Thoracic aorta (tissue), 2 donors: Measurements from ENCODE around the gene DPAGT1. TPM values are rescaled to one million over a fixed set of nuclear protein-coding genes. Genes with fewer than 3 reads are reported as not detected.

ENCODE experiments used
- ATAC-seq: fragments of 150-250 bp; one replicate; pipeline ENCODE4 v1.8.0; 2017; ENCODE audit warnings: low read depth; ENCODE audit not compliant: insufficient number of reproducible peaks, low FRiP score
- DNase-seq: peaks from one replicate; pipeline ENCODE4 v3.0.0-alpha.2; 2020; ENCODE audit warnings: low spot score
- H3K27ac ChIP-seq, 2 donors: fragments of 200-600 bp; sonication (generic); 1 replicate in 1 of 2; 2 replicates in 1 of 2; pipeline ENCODE4 v1.5.1; 2016; ENCODE audit warnings: mild to moderate bottlenecking in 2 of 2, moderate library complexity in 2 of 2
- H3K27me3 ChIP-seq: fragments of 200-600 bp; sonication (generic); replicated peaks from 2 replicates; pipeline ENCODE4 v1.6.0; 2016; ENCODE audit warnings: mild to moderate bottlenecking; ENCODE audit not compliant: insufficient read depth
- H3K36me3 ChIP-seq: fragments of 200-600 bp; sonication (generic); one replicate; pipeline ENCODE4 v1.5.1; 2016
- H3K4me1 ChIP-seq, 2 donors: fragments of 200-600 bp; sonication (generic); 1 replicate in 1 of 2; 2 replicates in 1 of 2; pipeline versions ENCODE4 v1.5.1 to v1.6.0; 2016; ENCODE audit warnings: low read depth in 2 of 2, mild to moderate bottlenecking in 1 of 2; ENCODE audit not compliant: control insufficient read depth in 1 of 2
- H3K4me3 ChIP-seq: fragments of 200-600 bp; sonication (generic); 2 replicates; pipeline ENCODE4 v1.5.1; 2016; ENCODE audit warnings: mild to moderate bottlenecking
- H3K9me3 ChIP-seq: fragments of 200-600 bp; sonication (generic); 2 replicates; pipeline ENCODE4 v1.5.1; 2016
- total RNA-seq, 2 donors: library from RNA; depleted of rRNA; stranded (reverse); fragments of >200 nt; gene quantifications; one replicate each; pipeline versions ENCODE4 v1.1.0 to v1.2.3, GENCODE V29; 2016
- TF ChIP-seq, protein P1 (sequence below): fragments of 200-600 bp; sonication (generic); IDR thresholded peaks from one replicate; pipeline ENCODE4 v1.5.1; 2019; ENCODE audit warnings: antibody characterized with exemption

Gene DPAGT1
- total RNA-seq, 2 donors from 2014 or later: 21.4 to 44.3 TPM

DNA sequence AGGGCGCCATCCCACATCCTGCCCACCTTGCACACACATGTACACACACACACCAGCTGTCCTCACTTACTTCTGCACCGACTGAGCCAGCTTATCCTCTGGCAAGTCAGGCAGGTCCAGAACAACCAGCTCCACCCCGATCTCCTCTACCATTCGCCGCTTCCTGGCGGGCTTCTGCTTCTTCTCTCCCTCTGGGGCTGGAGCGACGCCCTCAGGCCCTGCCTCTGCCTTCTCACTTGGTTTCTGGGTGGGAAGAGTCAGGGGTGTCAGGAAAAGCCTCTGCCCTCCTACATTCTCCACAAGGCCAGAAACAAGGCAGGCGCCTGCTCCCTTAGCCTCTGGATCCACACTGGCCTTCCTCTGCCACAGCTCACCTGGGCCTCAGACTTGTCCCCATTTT is 53.0 kb downstream of the DPAGT1 start:
- no peak for ATAC-seq
- H3K9me3 ChIP-seq: no peaks in the 10 kb centered on the region
- H3K27ac ChIP-seq: no peak overlapping the region
- H3K36me3 ChIP-seq: peaks cover 70% of the 10 kb centered on the region
- H3K4me3 ChIP-seq: no peak overlapping the region
- TF ChIP-seq, protein P1, sequence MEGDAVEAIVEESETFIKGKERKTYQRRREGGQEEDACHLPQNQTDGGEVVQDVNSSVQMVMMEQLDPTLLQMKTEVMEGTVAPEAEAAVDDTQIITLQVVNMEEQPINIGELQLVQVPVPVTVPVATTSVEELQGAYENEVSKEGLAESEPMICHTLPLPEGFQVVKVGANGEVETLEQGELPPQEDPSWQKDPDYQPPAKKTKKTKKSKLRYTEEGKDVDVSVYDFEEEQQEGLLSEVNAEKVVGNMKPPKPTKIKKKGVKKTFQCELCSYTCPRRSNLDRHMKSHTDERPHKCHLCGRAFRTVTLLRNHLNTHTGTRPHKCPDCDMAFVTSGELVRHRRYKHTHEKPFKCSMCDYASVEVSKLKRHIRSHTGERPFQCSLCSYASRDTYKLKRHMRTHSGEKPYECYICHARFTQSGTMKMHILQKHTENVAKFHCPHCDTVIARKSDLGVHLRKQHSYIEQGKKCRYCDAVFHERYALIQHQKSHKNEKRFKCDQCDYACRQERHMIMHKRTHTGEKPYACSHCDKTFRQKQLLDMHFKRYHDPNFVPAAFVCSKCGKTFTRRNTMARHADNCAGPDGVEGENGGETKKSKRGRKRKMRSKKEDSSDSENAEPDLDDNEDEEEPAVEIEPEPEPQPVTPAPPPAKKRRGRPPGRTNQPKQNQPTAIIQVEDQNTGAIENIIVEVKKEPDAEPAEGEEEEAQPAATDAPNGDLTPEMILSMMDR: no peak
- no peak for DNase-seq
- no peaks in the 10 kb centered on the region for H3K27me3 ChIP-seq
- no peaks in the 10 kb centered on the region for H3K4me1 ChIP-seq

DNA sequence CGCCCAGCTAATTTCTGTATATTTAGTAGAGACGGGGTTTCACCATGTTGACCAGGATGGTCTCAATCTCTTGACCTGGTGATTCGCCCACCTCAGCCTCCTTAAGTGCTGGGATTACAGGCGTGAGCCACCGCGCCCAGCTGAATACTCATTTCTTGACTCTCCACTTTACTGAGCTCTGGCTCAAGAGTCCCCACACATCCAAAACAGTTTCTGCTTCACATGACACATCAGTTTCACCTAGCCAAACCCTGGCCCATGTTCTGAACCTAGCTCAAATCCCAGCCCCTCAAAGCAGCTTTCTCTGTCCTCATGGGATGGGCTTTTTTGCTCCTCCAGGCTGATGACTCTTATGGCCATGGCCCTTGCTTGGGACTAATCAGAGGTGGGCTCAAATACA is 54.4 kb downstream of the DPAGT1 start:
- TF ChIP-seq, protein P1: no peak
- ATAC-seq: no peak
- Histone ChIP-seq H3K27ac (no peak overlapping the region), H3K27me3 (no peaks in the 10 kb centered on the region), H3K4me3 (no peak overlapping the region), H3K36me3 (peaks cover 57% of the 10 kb centered on the region), H3K4me1 (no peaks in the 10 kb centered on the region), H3K9me3 (no peaks in the 10 kb centered on the region)
- no peak for DNase-seq

Other genes with a start within 250 kb of the DPAGT1 start
- not detected for gene CXCR5, start 218.0 kb downstream of the DPAGT1 start, total RNA-seq
- 10 to 100 TPM; 28.6 to 68.8 TPM for gene BCL9L, start 175.9 kb downstream of the DPAGT1 start, total RNA-seq
- gene UPK2, start 145.6 kb downstream of the DPAGT1 start, total RNA-seq: not detected
- not detected for gene FOXR1, start 130.1 kb downstream of the DPAGT1 start, total RNA-seq
- 100 to 1,000 TPM in 1 of 2 donors, 10 to 100 TPM in 1; 63.5 to 128 TPM for gene CENATAC, start 103.7 kb downstream of the DPAGT1 start, total RNA-seq
- gene RPS25, start 83.5 kb downstream of the DPAGT1 start, total RNA-seq: 100 to 1,000 TPM; 672 to 840 TPM
- 10 to 100 TPM; 58.2 to 63.0 TPM for gene TRAPPC4, start 83.1 kb downstream of the DPAGT1 start, total RNA-seq
- 10 to 100 TPM; 12.5 to 15.0 TPM for gene SLC37A4, start 71.0 kb downstream of the DPAGT1 start, total RNA-seq
- 100 to 1,000 TPM in 1 of 2 donors, 10 to 100 TPM in 1; 94.1 to 140 TPM for gene HYOU1, start 44.6 kb downstream of the DPAGT1 start, total RNA-seq
- gene VPS11, start 34.0 kb downstream of the DPAGT1 start, total RNA-seq: 10 to 100 TPM; 32.0 to 35.3 TPM
- gene HMBS, start 17.0 kb downstream of the DPAGT1 start, total RNA-seq: 10 to 100 TPM in 1 of 2 donors, 1 to 10 TPM in 1; 5.7 to 27.2 TPM
- 10 to 100 TPM; 10.0 to 13.4 TPM for gene C2CD2L, start 5.5 kb upstream of the DPAGT1 start, total RNA-seq
- 10 to 100 TPM; 13.4 to 34.7 TPM for gene HINFP, start 19.7 kb upstream of the DPAGT1 start, total RNA-seq
- gene ABCG4, start 47.2 kb upstream of the DPAGT1 start, total RNA-seq: 1 to 10 TPM in 1 of 2 donors, not detected in 1; 1.6 TPM
- gene NLRX1, start 66.9 kb upstream of the DPAGT1 start, total RNA-seq: 10 to 100 TPM; 18.9 to 20.2 TPM
- gene NHERF4, start 83.6 kb upstream of the DPAGT1 start, total RNA-seq: under 1 TPM in 1 of 2 donors, not detected in 1; 0.41 TPM
- 10 to 100 TPM; 21.0 to 23.2 TPM for gene CBL, start 104.5 kb upstream of the DPAGT1 start, total RNA-seq
- 1,000 to 10,000 TPM; 3,387 to 6,698 TPM for gene MCAM, start 215.3 kb upstream of the DPAGT1 start, total RNA-seq
- gene RNF26, start 232.7 kb upstream of the DPAGT1 start, total RNA-seq: 10 to 100 TPM; 11.0 to 12.1 TPM
- gene C1QTNF5, start 239.0 kb upstream of the DPAGT1 start, total RNA-seq: 10 to 100 TPM; 53.2 to 98.2 TPM
- under 1 TPM in 1 of 2 donors, not detected in 1; 0.27 TPM for gene MFRP, start 244.9 kb upstream of the DPAGT1 start, total RNA-seq